Stromal cell of bone marrow (primary cell): ENCODE data around the gene FMOD.
"Not testable (repeated sequence)": the region's sequence is repeated elsewhere in the genome, so short reads cannot be mapped to it uniquely, and the experiment has no call there.

Experiments used
- DNase-seq: peaks from one replicate; pipeline ENCODE4 v3.0.0-alpha.2; 2012; ENCODE audit warnings: low read depth

Gene FMOD

DNA sequence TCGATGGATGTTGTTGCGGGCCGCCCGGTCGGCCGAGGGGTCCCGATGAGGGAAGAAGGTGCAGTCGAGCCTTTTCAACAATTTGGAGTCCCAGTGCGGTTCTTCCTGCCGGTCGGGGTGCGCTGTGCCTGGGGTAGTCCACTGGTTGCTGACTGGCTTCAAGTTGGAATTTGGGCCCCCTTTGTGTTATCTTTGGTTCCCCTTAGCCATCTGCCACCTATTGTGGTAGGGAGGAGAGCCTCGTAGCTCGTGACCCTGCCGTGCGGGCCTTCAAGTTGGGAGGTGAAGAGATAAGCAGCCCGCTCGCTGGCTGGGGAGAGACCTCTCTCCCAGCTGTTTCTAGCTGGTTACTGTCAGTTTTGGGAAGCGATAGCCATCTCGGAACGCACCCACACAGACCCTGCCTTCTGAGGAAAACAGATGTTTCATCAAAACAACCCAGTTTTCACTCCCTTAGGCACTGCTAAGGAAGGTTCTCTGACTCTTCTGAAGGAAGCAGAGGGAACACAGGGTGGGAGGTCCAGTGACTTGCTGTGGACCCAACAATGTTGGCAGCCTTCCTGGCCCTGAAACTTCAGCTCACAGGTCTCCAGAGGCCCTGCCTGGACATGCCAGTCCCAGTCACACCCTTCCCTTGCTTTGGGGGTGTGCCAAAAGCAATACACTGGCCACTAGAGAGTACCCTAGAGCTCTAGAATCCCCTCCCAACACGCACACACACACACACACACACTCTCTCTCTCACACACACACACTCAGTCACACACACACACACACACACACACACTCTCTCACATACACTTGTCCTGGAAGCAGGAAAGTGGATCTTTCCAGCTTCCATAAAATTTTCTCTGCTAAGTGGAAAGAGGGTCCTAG lies 44.6 kb downstream of the FMOD start:
- peak; percentile 62 for DNase-seq

DNA sequence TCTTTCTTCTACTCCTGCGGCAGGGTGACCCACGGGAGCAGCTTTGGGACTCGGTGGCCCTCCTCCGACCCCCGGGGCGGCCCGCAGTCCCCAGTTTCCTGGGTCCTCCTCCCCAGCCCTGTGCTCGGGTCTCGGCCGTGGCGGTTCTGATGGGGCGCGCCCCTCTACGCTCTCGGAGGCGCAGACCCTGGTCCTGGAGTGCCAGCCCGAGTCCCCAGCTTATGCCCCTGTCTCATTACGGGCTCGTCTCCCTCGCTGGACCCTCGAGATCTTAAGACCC lies 45.2 kb downstream of the FMOD start:
- DNase-seq = no peak

DNA sequence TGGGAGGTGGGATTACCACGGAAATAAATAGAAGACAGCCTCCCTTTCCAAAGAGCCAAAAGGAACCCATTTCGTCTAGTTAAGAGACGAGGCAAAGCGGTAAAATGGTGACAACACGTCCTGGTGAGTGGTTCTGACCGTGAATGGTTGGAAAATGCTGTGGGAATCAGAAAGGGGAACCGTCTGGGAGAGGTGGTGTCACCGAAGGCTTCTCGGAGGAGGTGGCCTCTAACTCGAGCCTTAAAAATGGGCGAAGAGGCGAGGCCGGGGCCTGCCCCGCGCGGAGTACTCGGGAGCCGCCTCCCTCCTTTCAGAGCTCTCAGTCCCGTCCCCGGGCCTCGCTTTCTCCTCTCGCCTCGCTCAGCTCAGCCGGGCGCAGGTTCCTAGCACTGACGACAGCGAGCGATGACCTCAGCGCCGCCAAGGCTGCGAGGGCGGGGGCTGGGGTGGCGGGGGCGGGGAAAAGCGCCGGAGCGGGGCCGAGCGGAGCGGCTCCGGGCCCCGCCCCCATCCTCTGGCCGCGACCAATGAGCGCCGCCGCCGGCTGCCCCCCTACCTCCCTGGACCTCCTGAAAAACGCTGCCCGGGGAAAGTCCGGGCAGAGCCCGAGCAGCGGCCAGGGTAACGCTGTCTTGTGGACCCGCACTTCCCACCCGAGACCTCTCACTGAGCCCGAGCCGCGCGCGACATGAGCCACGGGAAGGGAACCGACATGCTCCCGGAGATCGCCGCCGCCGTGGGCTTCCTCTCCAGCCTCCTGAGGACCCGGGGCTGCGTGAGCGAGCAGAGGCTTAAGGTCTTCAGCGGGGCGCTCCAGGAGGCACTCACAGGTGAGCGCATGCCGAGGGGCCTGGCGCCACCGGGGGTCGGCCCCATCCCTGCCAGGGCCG lies 45.8 kb downstream of the FMOD start, which contains the start of gene BTG2:
TSS of gene BTG2 (plus strand) at position 601 of the 890 bp plus-strand sequence. CDS start at position 689, 88 bp downstream.
- DNase-seq = peak; percentile 77

DNA sequence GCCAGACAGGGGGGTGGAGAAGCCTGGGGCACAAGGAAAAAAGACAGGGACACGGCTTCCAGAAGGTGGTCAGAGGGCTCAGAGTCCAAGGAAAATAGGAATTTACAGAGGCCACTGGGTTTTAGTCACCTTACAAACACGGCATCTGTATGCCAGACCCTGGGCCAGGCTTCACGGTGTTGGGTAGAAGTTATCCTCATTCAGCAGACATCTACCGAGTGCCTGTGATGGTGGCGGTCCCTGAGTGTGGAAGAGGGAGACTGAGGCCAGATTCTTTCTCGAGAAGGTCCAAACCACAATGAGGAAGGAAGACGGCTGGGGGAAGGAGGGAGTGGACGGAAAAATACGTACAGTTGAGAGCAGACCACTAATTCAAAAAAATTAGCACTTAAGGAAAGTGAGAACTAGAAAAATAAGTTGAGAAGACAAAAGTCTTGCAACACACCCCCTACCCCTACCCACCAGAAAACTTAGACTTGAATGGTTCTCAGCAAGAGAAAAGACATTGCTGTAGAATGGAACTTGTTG lies 46.5 kb downstream of the FMOD start:
- DNase-seq = no peak

DNA sequence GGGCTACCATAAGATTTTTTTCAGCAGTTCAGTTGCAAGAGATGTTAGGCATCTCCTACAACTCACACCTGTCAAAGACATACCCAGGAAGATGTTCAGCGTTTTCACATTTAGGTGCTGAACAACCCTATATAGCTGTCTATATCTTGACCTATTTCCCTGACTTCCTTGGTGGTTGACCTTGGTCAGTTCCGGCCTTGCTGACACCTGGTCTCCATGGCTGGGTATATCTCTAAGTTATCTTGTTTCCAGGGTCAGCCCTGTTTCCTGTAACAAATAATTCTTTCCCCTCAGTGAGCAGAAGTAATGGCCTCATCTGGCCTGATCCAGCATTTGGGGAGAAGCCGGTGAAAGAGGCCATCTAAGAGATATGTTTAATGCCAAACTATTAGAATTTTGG lies 48.0 kb downstream of the FMOD start:
- DNase-seq = no peak

DNA sequence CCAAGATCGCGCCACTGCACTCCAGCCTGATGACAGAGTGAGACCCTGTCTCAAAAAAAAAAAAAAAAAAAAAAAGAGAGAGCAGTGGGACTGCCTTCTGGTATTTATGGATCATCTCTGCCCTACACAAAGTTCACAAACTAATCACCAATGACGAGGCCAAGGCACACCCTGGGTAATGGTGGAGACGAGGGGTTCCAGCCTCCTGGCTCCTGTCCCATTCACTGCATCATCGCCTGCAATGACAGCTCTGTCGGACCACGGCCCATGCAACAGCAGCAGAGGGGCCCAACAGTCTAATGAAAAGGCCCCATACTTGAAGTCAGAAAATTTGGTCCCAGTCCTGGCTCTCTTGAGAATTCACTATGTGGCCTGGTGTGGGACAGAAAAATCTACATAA lies 48.5 kb downstream of the FMOD start:
- DNase-seq = no peak

DNA sequence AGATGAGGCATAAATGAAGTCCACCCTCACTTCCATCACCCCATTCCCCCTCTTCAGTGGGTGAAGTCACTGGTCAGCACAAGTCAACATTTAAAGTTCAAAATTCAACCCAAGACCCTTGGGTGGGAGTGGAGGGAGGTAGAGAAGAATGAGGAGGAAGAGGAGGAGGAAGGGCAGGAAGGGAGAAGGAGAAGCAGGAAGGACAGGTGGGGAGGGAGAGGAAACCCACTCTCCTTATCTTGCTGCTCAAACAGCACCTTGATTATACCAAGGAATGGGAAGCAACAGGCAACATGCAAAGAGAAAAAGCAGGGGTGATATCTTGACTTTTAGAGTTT lies 49.6 kb downstream of the FMOD start:
- DNase-seq = no peak

DNA sequence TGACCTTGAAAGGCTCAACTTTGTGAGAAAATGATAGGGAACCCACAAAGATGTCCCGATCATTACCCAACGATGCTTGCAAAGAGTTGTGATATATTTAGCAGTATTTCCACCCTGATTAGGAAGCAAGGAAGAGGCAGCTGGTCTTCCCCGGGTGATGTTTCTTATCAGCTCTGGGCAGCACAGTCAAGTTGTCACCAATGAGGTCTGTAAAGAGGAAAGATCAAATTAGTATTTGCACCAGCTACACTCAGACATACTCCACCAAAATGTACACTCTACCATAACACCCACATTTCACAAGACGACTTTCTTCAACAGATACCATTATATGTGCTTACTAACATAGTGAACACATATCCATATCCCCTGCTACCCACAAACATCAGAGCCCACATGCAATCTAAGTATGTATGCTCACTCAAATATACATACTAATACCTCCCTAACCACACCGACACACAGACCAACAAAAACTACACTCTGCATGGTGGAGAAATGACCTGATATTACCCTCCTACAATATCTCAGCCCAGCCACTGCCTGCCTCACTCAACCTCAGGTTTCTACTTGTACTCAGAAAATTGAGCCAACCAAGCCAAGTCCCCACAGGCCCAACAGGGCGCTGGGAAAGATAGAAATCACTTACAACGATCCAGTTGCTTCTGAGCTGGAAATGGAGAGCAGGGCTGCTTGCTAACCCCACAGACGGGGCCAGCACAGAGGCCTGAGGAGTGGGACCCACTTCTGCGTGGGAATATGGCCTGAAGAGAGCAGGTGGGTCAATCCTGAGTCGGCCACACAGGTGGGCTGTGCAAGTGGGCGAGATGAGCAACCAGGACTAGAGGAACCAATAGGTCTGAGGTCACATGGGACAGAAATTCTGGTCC lies 50.2 kb downstream of the FMOD start:
- DNase-seq = no peak

DNA sequence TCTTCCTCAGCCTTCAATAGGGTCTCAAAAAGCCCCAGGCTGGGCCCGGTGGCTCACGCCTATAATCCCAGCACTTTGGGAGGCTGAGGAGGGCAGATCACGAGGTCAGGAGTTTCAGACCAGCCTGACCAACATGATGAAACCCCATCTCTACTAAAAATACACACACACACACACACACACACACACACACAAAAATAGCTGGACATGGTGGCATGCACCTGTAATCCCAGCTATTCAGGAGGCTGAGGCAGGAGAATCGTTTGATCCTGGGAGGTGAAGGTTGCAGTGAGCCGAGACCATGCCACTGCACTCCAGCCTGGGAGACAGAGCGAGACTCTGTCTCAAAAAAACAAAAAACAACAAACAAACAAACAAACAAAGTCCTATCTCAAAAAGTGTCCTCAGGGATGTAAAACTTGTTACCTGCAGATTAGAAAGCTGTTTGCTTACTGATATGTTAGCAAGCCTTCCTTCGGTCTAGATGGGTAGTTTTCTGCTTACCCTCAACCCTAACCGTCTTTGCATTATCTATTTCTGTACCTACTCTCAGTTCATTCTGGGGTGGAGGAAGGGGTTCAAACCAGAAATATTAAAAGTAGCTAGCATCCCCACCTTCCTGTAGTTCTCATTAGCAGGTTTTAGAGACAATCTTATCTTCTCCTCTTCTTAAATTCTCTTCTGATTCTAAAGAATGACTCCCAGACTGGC lies 51.0 kb downstream of the FMOD start:
- DNase-seq = not testable (repeated sequence)

DNA sequence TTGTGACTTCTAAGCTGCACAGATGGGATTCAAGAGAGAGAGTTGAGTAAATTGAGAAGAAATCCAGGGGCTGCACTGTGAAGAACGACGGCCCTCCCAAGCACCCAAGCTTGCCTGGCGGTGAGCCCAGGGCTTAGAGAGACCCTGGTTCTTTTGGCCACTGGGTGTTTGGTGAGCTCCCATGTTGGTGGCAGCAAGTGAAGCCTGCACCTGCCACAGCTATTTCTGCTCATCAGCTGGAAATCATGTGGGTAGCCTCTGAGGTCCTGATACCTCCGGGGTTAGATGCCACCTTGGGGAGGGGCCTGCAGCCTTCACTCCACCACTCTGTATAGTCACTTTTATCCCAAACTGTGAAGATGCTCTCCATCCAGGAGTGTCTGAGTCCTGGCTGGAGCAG lies 51.8 kb downstream of the FMOD start:
- DNase-seq = no peak

DNA sequence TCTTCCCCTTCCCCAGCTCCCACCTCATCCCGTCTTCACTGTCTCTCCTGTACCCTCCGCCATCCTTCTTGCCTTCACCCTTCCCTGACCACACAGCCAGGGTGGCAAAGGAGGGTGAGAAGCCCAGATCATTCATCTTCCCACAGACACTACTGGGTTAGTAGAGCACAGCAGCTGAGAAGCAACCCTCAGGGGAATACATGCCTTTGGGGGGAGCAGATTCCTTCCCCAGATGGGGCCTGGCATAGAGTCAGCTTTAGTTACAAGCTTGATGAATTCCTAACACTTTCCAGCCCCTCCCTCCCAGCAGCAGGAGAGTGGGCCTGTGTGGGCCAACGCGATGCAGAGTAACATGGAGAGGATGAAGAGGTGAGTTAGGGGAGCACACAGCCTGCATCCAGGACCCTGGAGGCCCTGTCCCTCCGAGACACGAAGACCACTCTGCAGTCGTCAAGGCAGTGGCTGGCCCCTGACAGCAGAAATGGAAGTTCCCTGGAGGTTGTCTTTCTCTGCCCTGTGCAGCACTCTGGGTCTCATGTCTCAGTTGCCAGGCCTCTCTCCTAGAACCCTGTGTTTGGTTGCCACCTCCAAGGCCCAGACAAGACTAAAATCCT lies 54.4 kb downstream of the FMOD start:
- DNase-seq = no peak

DNA sequence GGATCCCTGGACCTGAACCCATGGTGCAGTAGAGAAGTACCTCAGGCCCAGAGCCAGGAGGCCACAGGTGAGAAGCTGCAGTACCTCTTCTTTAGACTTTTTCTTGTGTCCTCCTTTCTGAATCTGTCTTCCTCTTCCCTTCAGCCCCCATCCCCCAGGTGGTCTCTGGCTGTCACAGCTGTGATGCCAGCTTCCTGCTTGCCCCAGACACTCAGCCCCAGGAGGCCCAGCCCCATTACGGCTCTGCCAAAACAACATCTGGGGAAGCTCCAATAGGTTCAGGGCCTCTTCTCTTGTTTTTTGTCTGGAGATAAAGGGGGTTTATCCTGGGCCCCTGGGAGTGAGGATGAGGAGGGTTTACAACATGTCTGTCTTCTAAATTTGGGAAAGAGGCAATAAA lies 55.1 kb downstream of the FMOD start:
- no peak for DNase-seq

DNA sequence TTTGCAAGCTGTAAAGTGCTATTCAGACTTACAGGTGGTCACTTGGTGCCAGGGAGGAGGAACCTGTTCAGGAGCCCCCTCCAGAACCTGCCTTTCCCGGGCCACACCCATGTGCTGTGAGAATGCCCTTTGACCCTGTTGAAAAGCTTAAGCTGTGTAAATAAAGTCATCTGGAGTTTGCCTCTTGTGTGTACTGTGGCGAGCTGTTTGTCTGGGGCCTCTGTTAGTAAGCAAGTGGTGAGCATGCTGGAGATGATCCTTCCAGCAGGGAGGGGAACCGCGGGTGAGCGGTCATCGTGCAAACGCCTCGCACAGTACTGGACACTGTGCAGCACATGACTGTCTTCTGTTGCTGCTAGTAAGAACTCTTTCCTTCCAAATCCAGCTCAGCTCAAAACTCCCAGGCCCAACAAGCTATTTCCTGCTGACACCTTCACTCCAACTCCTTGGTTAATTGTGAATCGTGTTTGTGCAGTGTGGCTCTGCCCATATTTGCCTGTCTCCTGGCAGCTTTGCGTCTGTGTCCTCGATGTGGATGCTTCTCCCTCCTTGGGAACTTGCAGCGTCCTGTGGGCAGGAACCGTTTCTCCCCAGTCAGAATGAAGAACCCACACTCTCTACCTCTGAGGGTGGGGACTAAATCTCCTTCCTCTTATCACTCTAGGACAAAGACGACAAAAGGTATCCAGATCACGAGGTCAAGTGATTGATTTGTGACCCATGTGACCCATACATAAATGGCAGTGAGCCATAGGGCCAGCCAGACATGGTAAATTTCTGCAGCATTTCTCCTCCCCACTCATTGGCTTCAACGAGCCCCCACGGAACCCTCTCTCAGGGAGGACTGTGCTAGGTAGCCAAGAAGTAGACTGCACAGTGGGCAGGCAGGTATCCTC lies 59.5 kb downstream of the FMOD start:
- no peak for DNase-seq
